GM12873 (cell line): Measurements from ENCODE around the gene PIK3C3.

Source experiments
- TF ChIP-seq, protein P1 (sequence below): IDR thresholded peaks from 2 replicates; pipeline ENCODE4 v1.5.1; 2012; ENCODE audit warnings: low read depth, mild to moderate bottlenecking, moderate library complexity, low read length, control low read depth; ENCODE audit not compliant: insufficient read depth; ENCODE audit errors: missing control alignments

PIK3C3 gene

DNA sequence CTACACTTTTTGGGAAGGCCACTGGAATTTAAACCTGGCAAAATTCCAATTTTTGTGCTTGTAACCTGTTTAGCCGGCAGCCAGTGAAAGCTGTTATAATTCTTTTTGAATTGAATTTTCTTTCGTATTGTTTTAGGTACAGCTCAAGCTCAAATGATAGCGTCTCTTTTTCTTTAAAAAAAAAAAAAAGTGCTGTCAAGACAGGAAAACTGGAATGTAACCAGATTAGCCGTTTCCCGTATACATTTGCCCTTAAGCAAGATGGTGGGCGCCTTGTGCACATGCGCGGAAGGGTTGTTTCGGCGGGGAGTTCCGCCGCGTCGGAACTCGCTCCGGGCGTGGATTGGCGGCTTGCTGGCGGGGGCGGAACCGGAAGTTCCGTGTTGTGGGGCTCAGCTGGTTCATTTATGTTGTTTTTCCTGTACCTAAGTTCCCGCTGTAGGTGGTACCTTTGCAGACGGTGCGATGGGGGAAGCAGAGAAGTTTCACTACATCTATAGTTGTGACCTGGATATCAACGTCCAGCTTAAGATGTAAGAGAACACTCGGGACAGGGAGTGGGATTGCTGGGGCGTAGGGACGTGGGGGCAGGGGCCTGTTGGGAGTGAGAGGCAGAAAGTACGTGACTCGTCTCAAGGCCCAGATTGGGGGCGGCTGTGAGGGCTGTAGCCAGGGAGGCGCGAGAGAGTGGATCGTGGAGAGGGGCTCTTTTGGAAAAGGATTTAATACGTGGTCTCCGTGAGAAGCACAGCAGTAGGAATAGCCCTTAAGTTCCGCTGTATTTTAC, at the start of gene PIK3C3:
Gene PIK3C3 (plus strand): TSS at position 408 of the 787 bp plus-strand sequence. CDS start 58 bp downstream, at position 466.
- TF ChIP-seq, protein P1, sequence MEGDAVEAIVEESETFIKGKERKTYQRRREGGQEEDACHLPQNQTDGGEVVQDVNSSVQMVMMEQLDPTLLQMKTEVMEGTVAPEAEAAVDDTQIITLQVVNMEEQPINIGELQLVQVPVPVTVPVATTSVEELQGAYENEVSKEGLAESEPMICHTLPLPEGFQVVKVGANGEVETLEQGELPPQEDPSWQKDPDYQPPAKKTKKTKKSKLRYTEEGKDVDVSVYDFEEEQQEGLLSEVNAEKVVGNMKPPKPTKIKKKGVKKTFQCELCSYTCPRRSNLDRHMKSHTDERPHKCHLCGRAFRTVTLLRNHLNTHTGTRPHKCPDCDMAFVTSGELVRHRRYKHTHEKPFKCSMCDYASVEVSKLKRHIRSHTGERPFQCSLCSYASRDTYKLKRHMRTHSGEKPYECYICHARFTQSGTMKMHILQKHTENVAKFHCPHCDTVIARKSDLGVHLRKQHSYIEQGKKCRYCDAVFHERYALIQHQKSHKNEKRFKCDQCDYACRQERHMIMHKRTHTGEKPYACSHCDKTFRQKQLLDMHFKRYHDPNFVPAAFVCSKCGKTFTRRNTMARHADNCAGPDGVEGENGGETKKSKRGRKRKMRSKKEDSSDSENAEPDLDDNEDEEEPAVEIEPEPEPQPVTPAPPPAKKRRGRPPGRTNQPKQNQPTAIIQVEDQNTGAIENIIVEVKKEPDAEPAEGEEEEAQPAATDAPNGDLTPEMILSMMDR = no peak

DNA sequence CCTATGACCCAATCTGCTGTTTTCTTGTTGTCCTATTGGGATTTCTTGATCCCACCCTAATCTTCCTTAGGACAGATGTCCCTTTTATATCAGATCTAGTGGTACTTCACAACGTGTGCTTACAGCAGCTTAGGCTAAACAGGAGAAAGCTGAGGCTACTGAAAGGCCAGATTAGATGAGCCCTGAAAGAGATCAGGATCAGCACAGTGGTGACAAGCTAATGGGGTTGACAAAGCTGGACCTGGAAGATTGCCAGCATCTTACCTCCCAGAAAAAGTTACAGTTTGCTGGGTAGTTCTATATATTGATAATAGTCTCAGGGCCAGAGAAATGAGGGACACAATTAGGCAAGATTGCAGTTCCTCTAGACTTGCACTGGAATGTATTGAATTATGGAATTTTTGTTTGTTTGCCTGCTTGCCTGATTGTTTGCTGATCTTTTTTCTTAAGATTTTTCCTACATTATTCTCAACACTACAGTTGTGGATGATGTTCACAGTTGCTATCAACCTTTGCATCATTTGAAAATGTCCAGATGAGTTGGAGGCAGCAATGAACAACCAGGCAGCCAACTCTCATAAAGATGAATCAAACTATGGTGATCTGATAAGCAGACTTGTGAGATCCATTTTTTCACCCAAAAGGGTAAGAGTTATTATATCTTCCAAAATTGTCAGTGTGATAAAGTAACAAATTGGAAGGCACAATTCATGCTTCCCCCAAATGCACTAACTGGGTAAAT, 49.1 kb upstream of the PIK3C3 start:
- TF ChIP-seq, protein P1 = no peak

DNA sequence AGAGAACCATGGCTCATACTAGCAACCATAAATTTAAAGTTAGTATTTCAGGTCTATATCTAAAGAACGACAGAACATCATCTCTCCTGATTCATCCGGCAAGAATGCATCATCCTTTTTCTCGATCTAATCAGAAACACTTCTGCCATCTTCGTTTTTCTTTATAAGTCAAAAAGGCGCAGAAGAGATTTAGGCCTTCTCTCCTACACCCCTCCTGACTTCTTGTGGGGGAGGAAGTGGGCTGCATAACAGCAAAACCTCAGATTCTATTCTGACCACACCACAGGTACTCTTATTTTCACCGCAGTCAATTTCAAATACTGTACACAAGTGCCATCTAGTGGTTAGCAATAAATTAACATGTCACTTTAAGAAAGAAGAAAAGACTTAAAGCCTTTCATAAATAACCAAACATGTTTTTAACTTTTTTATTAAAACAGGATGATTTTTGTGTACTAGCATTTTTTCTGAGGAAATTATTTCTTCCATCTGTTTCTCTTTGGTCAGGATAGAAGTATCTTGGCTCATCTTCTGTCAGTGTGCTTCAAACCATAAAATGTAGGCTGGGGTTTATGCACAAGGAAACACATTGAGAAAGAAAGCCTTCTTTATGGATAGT, 48.4 kb upstream of the PIK3C3 start:
- TF ChIP-seq, protein P1 = peak; percentile 49

DNA sequence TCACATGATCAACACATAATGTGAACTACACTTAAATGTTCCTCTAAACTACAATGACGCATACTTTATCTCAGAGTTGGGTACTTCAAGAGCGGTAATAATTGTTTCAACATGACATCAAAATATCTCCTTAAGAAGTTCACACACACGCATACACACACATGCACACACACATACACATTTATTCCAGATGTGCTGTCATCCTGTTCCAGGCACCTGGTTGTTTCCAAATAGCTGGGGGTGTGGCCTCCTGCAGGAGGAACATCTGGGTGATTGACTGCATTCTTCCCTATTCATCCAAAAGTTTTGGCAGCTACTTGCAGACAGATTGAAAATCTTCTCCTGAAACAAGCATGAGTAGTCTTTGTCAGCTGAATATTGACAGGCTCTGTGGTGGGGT, 37.9 kb upstream of the PIK3C3 start:
- TF ChIP-seq, protein P1 = no peak

DNA sequence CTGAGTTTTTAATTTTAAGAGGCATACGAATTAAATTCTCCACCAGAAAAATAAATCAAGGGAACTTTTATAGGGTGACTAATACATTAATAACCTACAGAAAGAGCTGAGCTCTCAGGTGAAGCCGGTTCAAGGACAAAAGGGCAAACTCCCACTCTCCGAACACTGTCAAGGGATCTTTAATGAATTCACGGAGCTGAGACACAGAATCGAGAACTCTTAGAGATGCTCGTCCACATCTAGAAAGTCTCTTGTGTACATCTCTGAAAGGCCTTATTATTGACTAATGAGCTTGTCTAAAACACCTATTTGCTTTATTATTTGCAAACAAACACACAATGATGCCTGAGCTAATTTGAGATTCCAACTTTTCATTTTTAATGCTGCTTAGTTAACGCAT, 33.3 kb upstream of the PIK3C3 start:
- TF ChIP-seq, protein P1 = no peak

DNA sequence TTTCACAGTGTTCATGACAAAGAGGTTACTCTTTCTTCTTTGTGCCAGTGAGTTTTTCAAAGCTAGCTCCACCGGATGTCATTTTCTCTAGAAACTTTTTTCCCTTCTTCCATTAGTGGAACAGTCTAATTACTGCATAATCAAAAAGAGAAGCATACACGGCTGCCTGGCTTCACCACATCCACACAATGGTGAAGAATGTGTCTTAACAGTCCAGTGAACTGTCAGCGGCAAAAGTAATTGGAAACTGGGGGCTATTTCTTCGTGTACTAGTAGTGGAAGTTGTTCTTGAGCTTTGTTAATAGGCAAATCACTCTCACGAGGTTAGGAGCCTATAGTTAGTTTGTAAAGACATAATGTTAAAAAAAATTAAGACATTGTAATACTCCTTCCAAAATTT, 32.9 kb upstream of the PIK3C3 start:
- TF ChIP-seq, protein P1 = no peak

DNA sequence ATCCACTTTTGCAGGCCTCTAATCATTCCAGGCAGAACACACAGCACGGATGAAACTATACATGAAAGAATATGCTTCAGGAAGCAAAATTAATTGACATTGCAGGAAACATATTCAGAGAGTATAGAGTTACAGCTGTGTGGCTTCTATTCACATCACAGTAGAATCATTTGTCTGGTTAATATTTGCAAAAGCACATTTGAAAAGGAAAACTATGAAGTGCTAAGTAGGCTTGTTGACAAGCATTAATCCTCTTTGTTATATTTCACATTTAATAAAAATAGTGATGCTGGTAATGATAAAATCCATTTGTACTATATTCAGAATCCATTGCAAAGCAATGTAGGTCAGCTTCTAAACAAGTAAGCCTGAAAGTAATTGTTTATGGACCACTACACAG, 32.2 kb upstream of the PIK3C3 start:
- TF ChIP-seq, protein P1 = no peak
